ENCODE measurements around the gene INSL3.

GRCh38 chr19:17855280-17856152, 34.2 kb upstream of the INSL3 start:
- no peak for TF ChIP-seq CCAR2 (optimal IDR thresholded peaks at IDR 0.05; ENCODE audit: low read depth, low read length)
- 0 out of 2 replicates have a peak, but pooled peaks have one; percentile 32 for TF ChIP-seq ZFX (CRISPR knock-in tag; IDR thresholded peaks at IDR 0.05; ENCODE audit: low read depth)
- TF ChIP-seq ZNF678 (CRISPR knock-in tag; IDR thresholded peaks at IDR 0.05), result no peak
- TF ChIP-seq KLF12 (CRISPR knock-in tag; IDR thresholded peaks at IDR 0.05; ENCODE audit: borderline replicate concordance), result no peak
